ENCODE results near the gene ACTN1. TPM values are rescaled to one million over a fixed set of nuclear protein-coding genes. Genes with fewer than 3 reads are reported as not detected.

The ACTN1 gene
- total and polyA plus RNA-seq, 10 of the 15 experiments (the other 5 are each of a cell fraction or from before 2014, with no cell fraction given) = 0.14 to 39.4 (median 2.6) TPM

DNA sequence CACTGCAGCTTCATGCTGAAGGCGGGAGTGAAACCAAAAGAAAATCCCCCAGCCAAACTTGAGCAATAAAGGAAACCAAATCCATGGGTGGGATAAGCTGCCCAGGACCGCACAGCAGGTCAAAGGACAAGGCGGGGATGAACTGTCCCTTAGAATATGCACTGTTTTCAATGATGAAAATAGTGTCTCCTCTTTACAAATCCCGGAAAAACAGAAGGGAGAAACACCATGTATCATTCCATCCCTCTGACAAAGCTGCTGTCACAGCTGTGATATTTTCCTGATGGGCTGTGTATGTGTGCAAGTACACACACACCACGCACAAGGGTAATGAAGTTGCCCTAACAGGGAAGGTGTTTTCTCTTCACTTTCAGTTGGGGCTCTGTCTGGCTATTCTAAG is 70.3 kb downstream of the ACTN1 start (continued):
- TF ChIP-seq, protein P1, sequence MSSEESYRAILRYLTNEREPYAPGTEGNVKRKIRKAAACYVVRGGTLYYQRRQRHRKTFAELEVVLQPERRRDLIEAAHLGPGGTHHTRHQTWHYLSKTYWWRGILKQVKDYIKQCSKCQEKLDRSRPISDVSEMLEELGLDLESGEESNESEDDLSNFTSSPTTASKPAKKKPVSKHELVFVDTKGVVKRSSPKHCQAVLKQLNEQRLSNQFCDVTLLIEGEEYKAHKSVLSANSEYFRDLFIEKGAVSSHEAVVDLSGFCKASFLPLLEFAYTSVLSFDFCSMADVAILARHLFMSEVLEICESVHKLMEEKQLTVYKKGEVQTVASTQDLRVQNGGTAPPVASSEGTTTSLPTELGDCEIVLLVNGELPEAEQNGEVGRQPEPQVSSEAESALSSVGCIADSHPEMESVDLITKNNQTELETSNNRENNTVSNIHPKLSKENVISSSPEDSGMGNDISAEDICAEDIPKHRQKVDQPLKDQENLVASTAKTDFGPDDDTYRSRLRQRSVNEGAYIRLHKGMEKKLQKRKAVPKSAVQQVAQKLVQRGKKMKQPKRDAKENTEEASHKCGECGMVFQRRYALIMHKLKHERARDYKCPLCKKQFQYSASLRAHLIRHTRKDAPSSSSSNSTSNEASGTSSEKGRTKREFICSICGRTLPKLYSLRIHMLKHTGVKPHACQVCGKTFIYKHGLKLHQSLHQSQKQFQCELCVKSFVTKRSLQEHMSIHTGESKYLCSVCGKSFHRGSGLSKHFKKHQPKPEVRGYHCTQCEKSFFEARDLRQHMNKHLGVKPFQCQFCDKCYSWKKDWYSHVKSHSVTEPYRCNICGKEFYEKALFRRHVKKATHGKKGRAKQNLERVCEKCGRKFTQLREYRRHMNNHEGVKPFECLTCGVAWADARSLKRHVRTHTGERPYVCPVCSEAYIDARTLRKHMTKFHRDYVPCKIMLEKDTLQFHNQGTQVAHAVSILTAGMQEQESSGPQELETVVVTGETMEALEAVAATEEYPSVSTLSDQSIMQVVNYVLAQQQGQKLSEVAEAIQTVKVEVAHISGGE (CRISPR knock-in tag; IDR thresholded peaks at IDR 0.05) = no peak
- TF ChIP-seq SP1 (IDR thresholded peaks at IDR 0.05; ENCODE audit: low read depth, low read length) (no peak), PAX5 (IDR thresholded peaks at IDR 0.05; ENCODE audit: borderline replicate concordance, low read depth, low read length) (no peak), MYC (IDR thresholded peaks at IDR 0.05; ENCODE audit: insufficient read depth, insufficient read length, insufficient replicate concordance, low read length, severe bottlenecking) (no peak), NR2F1 (conservative IDR thresholded peaks at IDR 0.05) (no peak), SUPT20H (IDR thresholded peaks at IDR 0.05; ENCODE audit: borderline replicate concordance, control insufficient read depth, low read depth, low read length) (no peak)
- TF ChIP-seq, protein P2, sequence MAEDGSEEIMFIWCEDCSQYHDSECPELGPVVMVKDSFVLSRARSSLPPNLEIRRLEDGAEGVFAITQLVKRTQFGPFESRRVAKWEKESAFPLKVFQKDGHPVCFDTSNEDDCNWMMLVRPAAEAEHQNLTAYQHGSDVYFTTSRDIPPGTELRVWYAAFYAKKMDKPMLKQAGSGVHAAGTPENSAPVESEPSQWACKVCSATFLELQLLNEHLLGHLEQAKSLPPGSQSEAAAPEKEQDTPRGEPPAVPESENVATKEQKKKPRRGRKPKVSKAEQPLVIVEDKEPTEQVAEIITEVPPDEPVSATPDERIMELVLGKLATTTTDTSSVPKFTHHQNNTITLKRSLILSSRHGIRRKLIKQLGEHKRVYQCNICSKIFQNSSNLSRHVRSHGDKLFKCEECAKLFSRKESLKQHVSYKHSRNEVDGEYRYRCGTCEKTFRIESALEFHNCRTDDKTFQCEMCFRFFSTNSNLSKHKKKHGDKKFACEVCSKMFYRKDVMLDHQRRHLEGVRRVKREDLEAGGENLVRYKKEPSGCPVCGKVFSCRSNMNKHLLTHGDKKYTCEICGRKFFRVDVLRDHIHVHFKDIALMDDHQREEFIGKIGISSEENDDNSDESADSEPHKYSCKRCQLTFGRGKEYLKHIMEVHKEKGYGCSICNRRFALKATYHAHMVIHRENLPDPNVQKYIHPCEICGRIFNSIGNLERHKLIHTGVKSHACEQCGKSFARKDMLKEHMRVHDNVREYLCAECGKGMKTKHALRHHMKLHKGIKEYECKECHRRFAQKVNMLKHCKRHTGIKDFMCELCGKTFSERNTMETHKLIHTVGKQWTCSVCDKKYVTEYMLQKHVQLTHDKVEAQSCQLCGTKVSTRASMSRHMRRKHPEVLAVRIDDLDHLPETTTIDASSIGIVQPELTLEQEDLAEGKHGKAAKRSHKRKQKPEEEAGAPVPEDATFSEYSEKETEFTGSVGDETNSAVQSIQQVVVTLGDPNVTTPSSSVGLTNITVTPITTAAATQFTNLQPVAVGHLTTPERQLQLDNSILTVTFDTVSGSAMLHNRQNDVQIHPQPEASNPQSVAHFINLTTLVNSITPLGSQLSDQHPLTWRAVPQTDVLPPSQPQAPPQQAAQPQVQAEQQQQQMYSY (CRISPR knock-in tag; IDR thresholded peaks at IDR 0.05) = no peak
- TF ChIP-seq, protein P3, sequence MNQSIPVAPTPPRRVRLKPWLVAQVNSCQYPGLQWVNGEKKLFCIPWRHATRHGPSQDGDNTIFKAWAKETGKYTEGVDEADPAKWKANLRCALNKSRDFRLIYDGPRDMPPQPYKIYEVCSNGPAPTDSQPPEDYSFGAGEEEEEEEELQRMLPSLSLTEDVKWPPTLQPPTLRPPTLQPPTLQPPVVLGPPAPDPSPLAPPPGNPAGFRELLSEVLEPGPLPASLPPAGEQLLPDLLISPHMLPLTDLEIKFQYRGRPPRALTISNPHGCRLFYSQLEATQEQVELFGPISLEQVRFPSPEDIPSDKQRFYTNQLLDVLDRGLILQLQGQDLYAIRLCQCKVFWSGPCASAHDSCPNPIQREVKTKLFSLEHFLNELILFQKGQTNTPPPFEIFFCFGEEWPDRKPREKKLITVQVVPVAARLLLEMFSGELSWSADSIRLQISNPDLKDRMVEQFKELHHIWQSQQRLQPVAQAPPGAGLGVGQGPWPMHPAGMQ (IDR thresholded peaks at IDR 0.05; ENCODE audit: borderline replicate concordance) = no peak

Data from GM12878 (cell line).